ENCODE results near the gene DCC. TPM values are rescaled to one million over a fixed set of nuclear protein-coding genes. Genes with fewer than 3 reads are reported as not detected.

Gene DCC
- polyA plus RNA-seq, 1 of the 3 experiments (the other 2 are of a cell fraction): 0.20 TPM

DNA sequence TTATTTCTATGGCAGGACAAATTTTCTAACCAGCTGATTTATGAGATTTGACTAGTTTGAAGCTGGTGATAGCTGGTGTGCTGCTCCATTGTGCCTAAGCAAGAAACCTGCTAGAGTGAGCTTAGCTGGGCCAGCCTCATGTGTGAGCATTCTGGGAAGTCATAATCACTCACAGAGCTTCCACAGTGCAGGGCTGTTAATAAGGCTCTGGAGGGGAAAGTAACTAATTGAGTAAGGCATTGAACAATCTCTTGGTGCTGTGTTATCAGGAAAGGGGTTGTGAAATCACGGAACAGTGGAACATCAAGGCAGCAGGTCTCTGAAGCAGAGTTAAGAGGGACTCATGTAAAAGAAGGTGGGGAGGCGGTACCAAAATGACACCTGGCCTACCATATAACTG, 1111.9 kb downstream of the DCC start:
- POLR2A ChIA-PET: no interaction called here

DNA sequence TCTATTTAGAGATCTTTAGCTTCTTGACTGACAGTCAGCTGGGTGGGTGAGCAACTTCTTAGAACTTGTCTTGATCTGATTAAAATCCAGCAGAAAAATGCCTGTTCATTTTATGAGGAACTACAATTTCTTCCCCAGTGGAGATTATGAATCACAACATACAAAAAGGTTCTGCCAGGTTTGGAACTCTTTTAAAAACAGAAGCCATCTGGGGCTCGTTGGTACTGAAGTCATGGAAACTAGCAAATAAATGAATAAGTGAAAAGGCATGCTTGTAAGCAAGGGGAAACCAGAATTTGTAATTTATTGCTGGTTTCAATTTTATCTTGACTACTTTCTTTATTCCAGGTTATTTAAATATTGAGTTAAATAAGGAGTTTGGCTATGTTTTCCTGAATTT, 1117.1 kb downstream of the DCC start:
- no peaks in the 10 kb centered on the region for H3K79me2 ChIP-seq (ENCODE audit: insufficient read depth)
- H3F3A ChIP-seq (replicated peaks; ENCODE audit: insufficient read depth): no peaks in the 10 kb centered on the region
- CTCF ChIA-PET: no interaction called here
- no peak overlapping the region for H3K4me2 ChIP-seq
- DNase-seq: no peak
- no peak overlapping the region for H3K27ac ChIP-seq (ENCODE audit: low read depth in 2 of 2, low read length in 1 of 2)
- H4K20me1 ChIP-seq (ENCODE audit: insufficient read depth): no peaks in the 10 kb centered on the region
- H2AFZ ChIP-seq (ENCODE audit: low read depth): no peak overlapping the region
- no peak overlapping the region for H3K9ac ChIP-seq
- WGBS (ENCODE audit: low lambda C conversion rate): 3% methylated on average over 1 of the region's 1 CpG
- no peak overlapping the region for H3K4me3 ChIP-seq (ENCODE audit: low read depth in 2 of 2, low read length in 1 of 2)
- H3K4me1 ChIP-seq (ENCODE audit: control insufficient read depth in 1 of 2, insufficient read depth in 2 of 2, low read depth in 1 of 2, low read length in 1 of 2): peaks cover 0 to 9% of the 10 kb centered on the region in 2 experiments; a peak in 2 of 4 replicates
- TF ChIP-seq, protein P1, sequence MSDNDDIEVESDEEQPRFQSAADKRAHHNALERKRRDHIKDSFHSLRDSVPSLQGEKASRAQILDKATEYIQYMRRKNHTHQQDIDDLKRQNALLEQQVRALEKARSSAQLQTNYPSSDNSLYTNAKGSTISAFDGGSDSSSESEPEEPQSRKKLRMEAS (IDR thresholded peaks at IDR 0.05; ENCODE audit: low read depth): no peak
- no peak for TF ChIP-seq USF1 (IDR thresholded peaks at IDR 0.05; ENCODE audit: borderline replicate concordance, low read depth)
- TF ChIP-seq FOXJ3 (CRISPR knock-in tag; IDR thresholded peaks at IDR 0.05): no peak
- no peak for TF ChIP-seq CHD2 (IDR thresholded peaks at IDR 0.05; ENCODE audit: low read length, partially characterized antibody)
- no peak for TF ChIP-seq EP300 (IDR thresholded peaks at IDR 0.05; ENCODE audit: borderline replicate concordance in 1 of 2, low read depth in 1 of 2, low read length in 1 of 2)
- H3K36me3 ChIP-seq (replicated peaks in 1 of 2; ENCODE audit: control insufficient read depth in 1 of 2, insufficient read depth in 2 of 2, low read length in 1 of 2): no peaks in the 10 kb centered on the region
- POLR2A ChIA-PET: no interaction called here
- peaks cover 4% of the 10 kb centered on the region; the same call in 1 of the 2 replicates for H3K9me3 ChIP-seq
- H3K9me2 ChIP-seq: no peaks in the 10 kb centered on the region
- no peaks in the 10 kb centered on the region for H3K27me3 ChIP-seq (ENCODE audit: insufficient read depth)

More for the DNA sequence above, 1111.9 kb downstream of the DCC start:
- Histone ChIP-seq H3K9ac (no peak overlapping the region), H3K9me3 (peaks cover 4% of the 10 kb centered on the region; the same call in 1 of the 2 replicates), H3K4me3 (ENCODE audit: low read depth in 2 of 2, low read length in 1 of 2) (no peak overlapping the region), H4K20me1 (ENCODE audit: insufficient read depth) (no peaks in the 10 kb centered on the region), H3K4me1 (ENCODE audit: control insufficient read depth in 1 of 2, insufficient read depth in 2 of 2, low read depth in 1 of 2, low read length in 1 of 2) (no peaks in the 10 kb centered on the region; a peak in 1 of 4 replicates), H3K4me2 (no peak overlapping the region), H3K27me3 (ENCODE audit: insufficient read depth) (no peaks in the 10 kb centered on the region), H3K36me3 (replicated peaks in 1 of 2; ENCODE audit: control insufficient read depth in 1 of 2, insufficient read depth in 2 of 2, low read length in 1 of 2) (no peaks in the 10 kb centered on the region), H2AFZ (ENCODE audit: low read depth) (no peak overlapping the region), H3K9me2 (no peaks in the 10 kb centered on the region), H3K79me2 (ENCODE audit: insufficient read depth) (no peaks in the 10 kb centered on the region), H3F3A (replicated peaks; ENCODE audit: insufficient read depth) (no peaks in the 10 kb centered on the region), H3K27ac (ENCODE audit: low read depth in 2 of 2, low read length in 1 of 2) (no peak overlapping the region)
- 32% methylated on average over 2 of the region's 2 CpGs for WGBS (ENCODE audit: low lambda C conversion rate)
- TF ChIP-seq CHD2 (IDR thresholded peaks at IDR 0.05; ENCODE audit: low read length, partially characterized antibody): no peak
- TF ChIP-seq FOXM1 (IDR thresholded peaks at IDR 0.05; ENCODE audit: low read depth): no peak
- TF ChIP-seq RXRA (IDR thresholded peaks at IDR 0.05; ENCODE audit: borderline replicate concordance, low read depth): no peak
- TF ChIP-seq RCOR1 (IDR thresholded peaks at IDR 0.05; ENCODE audit: low read length): no peak
- TF ChIP-seq YY1 (IDR thresholded peaks at IDR 0.05; ENCODE audit: low read depth): no peak
- no peak for TF ChIP-seq CTCF (IDR thresholded peaks at IDR 0.05)
- TF ChIP-seq NFIC (IDR thresholded peaks at IDR 0.05; ENCODE audit: borderline replicate concordance): no peak
- TF ChIP-seq, protein P2, sequence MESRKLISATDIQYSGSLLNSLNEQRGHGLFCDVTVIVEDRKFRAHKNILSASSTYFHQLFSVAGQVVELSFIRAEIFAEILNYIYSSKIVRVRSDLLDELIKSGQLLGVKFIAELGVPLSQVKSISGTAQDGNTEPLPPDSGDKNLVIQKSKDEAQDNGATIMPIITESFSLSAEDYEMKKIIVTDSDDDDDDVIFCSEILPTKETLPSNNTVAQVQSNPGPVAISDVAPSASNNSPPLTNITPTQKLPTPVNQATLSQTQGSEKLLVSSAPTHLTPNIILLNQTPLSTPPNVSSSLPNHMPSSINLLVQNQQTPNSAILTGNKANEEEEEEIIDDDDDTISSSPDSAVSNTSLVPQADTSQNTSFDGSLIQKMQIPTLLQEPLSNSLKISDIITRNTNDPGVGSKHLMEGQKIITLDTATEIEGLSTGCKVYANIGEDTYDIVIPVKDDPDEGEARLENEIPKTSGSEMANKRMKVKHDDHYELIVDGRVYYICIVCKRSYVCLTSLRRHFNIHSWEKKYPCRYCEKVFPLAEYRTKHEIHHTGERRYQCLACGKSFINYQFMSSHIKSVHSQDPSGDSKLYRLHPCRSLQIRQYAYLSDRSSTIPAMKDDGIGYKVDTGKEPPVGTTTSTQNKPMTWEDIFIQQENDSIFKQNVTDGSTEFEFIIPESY (IDR thresholded peaks at IDR 0.05; ENCODE audit: borderline replicate concordance, low read depth): no peak
- CTCF ChIA-PET: no interaction called here
- DNase-seq: no peak
